IMR-90 (cell line): ENCODE data around the gene CDH9.

Experiments used
- CTCF ChIP-seq: conservative IDR thresholded peaks from 2 replicates; pipeline ENCODE4 v1.5.1; 2012; ENCODE audit warnings: mild to moderate bottlenecking, low read depth, low read length, improper control_type of control experiment
- MAZ ChIP-seq: IDR thresholded peaks from 2 replicates; pipeline ENCODE4 v1.6.1; 2012; ENCODE audit warnings: low read depth, mild to moderate bottlenecking, low read length, improper control_type of control experiment, moderate library complexity, borderline replicate concordance

- no peak for TF ChIP-seq CTCF
- no peak for TF ChIP-seq MAZ
Observed at GRCh38 chr5:26847041-26847736, 191.2 kb downstream of the CDH9 start.
